Left renal cortex interstitium (tissue), 4 donors: ENCODE measurements around the gene VWA3B. TPM values are rescaled to one million over a fixed set of nuclear protein-coding genes. Genes with fewer than 3 reads are reported as not detected.
"Not testable (repeated sequence)": the region's sequence is repeated elsewhere in the genome, so short reads cannot be mapped to it uniquely, and the experiment has no call there.

ENCODE experiments used
- DNase-seq, 4 donors: peaks; one replicate each; pipeline ENCODE4 v3.0.0-alpha.2; 2013; ENCODE audit warnings: low read depth in 4 of 4, low spot score in 2 of 4, missing footprints in 1 of 4
- polyA plus RNA-seq, 4 donors: library from polyadenylated mRNA; unstranded; fragments of 120-200 nt; gene quantifications; one replicate each; pipeline ENCODE4 v1.2.1, GENCODE V29; 2013; ENCODE audit not compliant: insufficient read length in 4 of 4

VWA3B gene
- polyA plus RNA-seq, 4 donors: 0.25 to 0.42 (median 0.36) TPM

DNA sequence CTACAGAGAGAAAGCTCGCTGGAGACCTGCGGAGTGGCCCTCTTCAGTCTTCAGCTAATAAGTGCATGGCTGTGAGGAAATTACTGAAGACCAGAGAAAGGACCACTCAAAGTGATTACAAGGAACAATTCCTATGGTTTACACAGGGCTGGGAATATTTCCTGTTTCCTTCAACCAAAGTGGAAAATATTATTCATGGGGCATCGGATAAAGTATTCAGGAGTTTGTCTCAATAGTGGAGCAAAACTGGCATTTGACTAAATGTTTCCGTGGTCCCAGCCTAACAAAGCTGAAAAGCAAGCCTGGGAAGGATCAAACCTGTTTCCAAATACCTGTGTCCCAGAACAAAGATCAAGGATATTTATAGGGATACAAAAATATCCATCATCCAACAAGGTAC, 227.3 kb downstream of the VWA3B start:
- DNase-seq: no peak

- DNase-seq: no peak
Observed at GRCh38 chr2:98315957-98316356, 229.0 kb downstream of the VWA3B start.

DNA sequence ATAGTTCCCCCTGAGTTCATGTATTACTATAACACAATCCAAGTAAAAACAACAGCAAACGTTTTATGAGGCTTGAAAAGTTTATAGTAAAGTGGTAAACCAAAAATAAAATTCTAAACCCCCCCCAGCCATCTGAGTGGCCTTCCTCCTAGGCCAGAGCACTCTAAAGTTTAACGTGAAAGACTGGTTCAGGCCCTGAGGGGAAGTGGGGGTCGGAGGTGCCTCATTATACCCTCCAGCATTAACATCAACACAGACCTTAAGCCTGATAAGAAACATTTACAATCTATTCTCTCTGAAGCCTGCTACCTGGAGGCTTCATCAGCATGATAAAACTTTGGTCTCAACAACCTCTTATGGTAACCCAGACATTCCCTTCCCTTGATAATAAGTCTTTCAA, 230.2 kb downstream of the VWA3B start:
- DNase-seq: no peak

GRCh38 chr2:98320171-98320570, 233.2 kb downstream of the VWA3B start:
- DNase-seq: not testable (repeated sequence)

DNA sequence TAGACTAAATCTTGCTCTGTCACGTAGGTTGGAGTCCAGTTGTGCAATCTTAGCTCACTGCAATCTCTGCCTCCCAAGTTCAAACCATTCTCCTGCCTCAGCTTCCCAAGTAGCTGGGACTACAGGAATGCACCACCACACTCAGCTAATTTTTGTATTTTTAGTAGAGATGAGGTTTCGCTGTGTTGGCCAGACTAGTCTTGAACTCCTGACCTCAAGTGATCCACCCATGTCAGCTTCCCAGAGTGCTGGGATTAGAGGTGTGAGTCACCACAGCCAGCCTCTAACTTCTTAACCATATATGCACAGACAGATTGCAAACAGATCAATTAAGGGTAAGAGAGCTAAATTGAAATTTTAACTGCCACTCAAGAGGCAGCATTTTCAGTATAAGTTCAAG, 237.2 kb downstream of the VWA3B start:
- DNase-seq: no peak

DNA sequence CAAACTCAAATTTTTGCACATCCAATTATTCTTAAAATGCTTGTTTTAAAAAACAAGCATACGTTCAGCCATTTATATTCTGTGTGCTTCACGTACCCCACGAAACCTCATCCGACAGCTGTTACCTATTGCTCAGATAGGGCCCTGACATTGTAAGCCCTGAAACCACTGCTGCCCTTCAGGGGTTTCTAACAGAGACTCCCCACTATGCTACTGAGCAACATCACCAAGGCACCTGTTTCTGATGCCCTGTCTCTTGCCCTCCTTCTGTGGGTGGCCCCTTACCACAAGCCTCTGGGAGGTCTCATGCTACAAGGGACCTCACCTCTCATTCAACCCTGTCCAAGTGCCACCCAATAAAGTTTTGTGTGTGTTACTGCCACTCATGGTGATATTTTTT, 240.8 kb downstream of the VWA3B start:
- no peak for DNase-seq

- no peak for DNase-seq
Observed at GRCh38 chr2:98329549-98329948, 242.6 kb downstream of the VWA3B start.

- no peak for DNase-seq
Observed at GRCh38 chr2:98332989-98333388, 246.0 kb downstream of the VWA3B start.

GRCh38 chr2:98333922-98334321, 247.0 kb downstream of the VWA3B start:
- DNase-seq: no peak

- no peak for DNase-seq
Observed at GRCh38 chr2:98334439-98335078, 247.6 kb downstream of the VWA3B start.

GRCh38 chr2:98335271-98335670, 248.3 kb downstream of the VWA3B start:
- DNase-seq: no peak

GRCh38 chr2:98341241-98341640, 254.3 kb downstream of the VWA3B start:
- DNase-seq: no peak

DNA sequence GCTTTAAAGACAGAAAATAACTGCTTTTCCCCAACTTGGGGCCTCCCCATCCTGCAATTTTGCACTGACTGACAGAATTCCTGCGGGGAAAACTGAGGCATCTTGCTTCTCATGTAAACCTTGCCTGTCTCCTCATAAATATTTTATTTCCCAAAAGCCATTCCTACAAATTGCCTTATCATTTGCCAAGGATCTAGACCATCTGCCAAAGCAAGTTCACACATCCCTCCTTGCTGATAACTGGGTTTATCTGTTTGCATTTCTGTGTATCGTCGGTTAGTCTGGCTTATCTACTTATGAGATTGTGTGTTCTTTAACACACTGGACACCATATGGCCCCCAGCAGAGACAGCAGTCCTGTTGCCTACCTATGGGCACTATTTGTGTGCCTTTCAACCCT, 256.3 kb downstream of the VWA3B start:
- DNase-seq: no peak

DNA sequence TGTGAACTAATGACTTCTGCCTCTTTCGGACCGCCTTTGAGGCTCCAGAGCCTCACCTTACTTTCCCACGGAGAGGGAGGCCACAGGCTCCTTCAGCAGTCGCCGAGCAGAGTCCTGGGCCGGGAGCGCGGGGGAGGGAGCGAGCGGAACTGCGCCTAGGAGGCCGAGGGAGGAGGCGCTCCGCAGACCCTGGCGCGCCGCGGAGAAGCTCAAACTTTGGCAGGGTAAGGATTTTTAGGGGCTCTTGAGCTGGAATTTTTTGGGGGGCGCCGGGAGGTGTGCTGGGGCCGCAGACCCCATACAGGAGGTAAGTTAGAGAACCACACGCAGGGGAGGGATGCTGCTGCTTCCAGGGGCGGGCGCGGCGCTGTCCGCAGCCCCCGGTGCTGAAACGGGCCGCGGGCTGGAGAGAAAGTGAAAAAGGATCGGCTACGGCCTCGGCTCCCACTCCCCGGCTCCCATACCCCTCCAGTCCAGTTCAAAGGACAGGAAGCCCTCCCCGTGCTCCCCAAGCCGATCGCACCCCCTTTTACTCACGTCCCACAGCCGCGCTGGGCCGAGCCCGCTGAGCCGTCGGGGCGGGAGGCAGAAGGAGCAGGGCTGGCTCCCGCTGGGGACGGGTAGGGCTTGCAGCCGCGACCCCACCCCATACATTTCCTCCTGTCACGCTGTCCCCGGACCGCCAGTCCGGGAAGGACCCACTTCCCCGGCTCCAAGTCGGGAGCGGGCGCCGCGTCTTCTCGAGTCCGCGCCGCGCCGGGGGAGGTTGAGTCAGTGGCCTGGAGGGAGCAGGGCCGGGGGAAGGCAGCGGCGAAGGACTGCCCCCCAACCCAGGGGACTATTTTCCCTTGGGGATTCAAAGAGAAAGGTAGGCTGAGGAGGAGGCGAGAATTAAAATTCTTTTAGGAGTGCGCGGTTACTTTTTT, 259.6 kb downstream of the VWA3B start, which contains the start of gene CNGA3:
Gene CNGA3, plus strand, starts transcription at position 146 of the 926 bp plus-strand sequence. CDS start 23,520 bp downstream, outside the sequence.
- DNase-seq: peak; percentile 25 to 49 (median 37)

- no peak for DNase-seq
Observed at GRCh38 chr2:98347298-98348065, 260.5 kb downstream of the VWA3B start.

DNA sequence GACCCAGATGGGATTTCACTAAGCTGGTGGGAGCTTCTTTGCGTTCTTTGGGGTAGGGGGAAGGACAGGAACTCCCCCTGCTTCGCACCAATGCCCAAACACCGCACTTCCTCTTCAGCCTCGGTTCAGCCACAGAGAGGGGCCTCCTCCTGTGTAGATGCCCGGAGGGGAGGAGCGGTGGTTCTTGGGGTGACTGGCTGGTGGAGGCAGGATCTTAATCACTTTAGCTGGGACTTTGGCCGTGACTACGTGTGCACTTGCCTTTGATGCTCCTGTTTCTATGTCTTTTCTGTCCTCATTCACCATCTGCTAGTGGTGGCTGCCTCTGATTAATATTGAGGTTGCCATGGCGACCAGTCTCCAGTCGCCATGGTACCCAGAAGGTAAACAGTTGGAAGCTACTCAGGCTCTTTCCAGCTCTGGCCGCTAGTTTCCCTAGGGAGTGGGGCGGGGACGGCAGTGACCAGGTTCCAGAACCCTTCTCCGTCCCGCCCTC, 261.1 kb downstream of the VWA3B start:
- DNase-seq: no peak

DNA sequence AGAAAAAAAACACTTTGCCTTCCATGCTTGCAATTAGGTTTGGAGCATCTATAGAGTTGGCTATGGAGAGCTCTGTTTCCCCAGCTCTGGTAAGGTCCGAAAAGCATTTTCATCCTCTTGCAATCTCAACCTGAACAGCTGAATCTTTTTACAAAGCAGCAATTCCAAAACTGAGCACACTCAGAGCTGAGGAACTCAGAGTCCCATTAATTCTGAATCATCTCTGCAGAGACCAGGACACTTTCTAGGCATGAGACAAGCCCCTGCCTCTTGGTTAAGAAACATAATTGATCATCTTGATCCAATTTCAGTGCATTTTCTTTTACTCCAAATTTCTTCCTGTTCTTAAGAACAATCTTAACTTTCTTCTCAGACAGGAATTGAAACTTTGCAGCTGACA, 263.4 kb downstream of the VWA3B start:
- DNase-seq: no peak

DNA sequence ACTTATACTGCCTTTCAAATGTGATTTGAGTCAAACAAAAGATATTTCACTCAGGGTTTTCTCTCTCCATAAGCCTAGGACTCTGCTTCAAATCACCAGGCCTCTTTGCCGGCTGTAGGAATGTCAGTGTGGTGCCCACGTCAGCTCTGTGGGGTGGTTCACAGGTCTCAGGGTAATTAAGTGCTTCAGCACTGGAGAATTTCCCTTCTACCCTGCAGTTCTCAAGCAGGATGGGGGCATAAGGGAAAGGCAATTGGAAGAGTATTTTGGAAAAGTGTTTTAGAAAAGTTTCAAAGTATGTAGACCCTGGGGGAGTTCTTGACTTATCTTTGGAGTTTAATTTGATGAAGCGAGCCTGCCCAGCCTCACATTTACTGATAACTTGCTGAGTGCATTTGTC, 268.9 kb downstream of the VWA3B start:
- DNase-seq: no peak

DNA sequence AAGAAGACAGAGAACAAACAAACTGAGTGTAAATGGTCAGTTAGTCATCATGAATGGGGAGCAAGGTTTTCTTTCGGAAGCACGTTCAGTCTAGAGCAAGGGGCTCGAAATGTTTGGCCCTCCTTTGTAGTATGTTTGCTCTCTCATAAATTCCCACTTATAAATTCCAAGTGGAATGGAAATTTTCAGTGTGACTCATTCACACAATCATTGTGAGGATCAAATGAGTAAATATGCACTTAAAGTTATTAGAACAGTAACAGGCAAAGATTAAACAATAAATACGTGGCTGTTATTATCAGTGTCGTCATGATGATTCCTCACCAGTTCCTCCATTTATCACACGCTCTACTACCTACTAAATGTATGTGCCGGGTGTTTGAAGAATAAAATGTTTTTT, 269.8 kb downstream of the VWA3B start:
- no peak for DNase-seq

DNA sequence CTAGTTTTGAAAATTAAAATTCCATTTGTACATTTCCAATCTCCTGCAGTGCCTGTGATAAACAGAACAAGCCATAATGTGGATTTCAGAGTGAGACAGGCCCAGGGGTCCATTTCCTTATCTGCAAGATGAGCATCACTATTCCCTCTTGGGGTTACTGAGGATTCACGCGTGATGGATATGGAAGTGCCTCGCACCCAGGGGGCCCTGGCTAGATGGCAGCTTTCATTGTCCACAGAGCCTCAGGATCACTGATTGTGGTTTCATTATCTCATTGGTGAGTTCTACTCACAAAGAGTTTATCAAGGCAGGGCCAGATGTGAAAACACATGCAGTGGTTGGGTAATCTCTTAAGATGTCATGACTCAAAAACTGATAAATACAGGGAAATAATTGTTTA, 270.9 kb downstream of the VWA3B start:
- DNase-seq: no peak

GRCh38 chr2:98359986-98360385, 273.0 kb downstream of the VWA3B start:
- DNase-seq: no peak
